ENCODE data around the gene PDLIM4. TPM values are rescaled to one million over a fixed set of nuclear protein-coding genes. Genes with fewer than 3 reads are reported as not detected.

Gene PDLIM4
- total and polyA plus RNA-seq, 2 experiments from 2014 or later: 25.2 to 31.8 TPM

GRCh38 chr5:132239776-132240175 is 17.7 kb upstream of the PDLIM4 start:
- Histone ChIP-seq H3K4me1 (ENCODE audit: insufficient read depth) (no peaks in the 10 kb centered on the region), H3K36me3 (ENCODE audit: insufficient read depth) (no peaks in the 10 kb centered on the region), H3K9me2 (ENCODE audit: insufficient read depth) (no peaks in the 10 kb centered on the region), H3K27ac (ENCODE audit: low read depth) (no peak overlapping the region), H3F3A (replicated peaks; ENCODE audit: low read depth) (no peaks in the 10 kb centered on the region), H3K27me3 (ENCODE audit: insufficient read depth) (no peaks in the 10 kb centered on the region), H3K4me3 (no peak overlapping the region), H4K20me1 (replicated peaks; ENCODE audit: insufficient read depth) (no peaks in the 10 kb centered on the region), H3K4me2 (no peak overlapping the region), H3K79me2 (replicated peaks; ENCODE audit: insufficient read depth) (no peaks in the 10 kb centered on the region), H2AFZ (no peak overlapping the region)
- H3K27ac Mint-ChIP-seq: no peak overlapping the region
- H3K27me3 Mint-ChIP-seq (ENCODE audit: insufficient read depth, low read depth, poor library complexity): peaks cover 10% of the 10 kb centered on the region
- no peak for DNase-seq (ENCODE audit: low spot score)
- H3K9me3 Mint-ChIP-seq: peaks cover 17% of the 10 kb centered on the region
- no peak overlapping the region for H3K4me3 Mint-ChIP-seq
- no peak for TF ChIP-seq STAT1 (IDR thresholded peaks at IDR 0.05; ENCODE audit: unreplicated experiment)
- TF ChIP-seq JUNB (IDR thresholded peaks at IDR 0.05; ENCODE audit: unreplicated experiment): no peak
- no peak for TF ChIP-seq ZNF462 (CRISPR knock-in tag; IDR thresholded peaks at IDR 0.05)
- no peak for TF ChIP-seq ETS1 (IDR thresholded peaks at IDR 0.05)
- no peak for TF ChIP-seq POLR2AphosphoS5 (IDR thresholded peaks at IDR 0.05; ENCODE audit: low read depth)
- no peak for TF ChIP-seq EZH2phosphoT487 (IDR thresholded peaks at IDR 0.05; ENCODE audit: unreplicated experiment)
- no peak for TF ChIP-seq ZNF331 (CRISPR knock-in tag; IDR thresholded peaks at IDR 0.05; ENCODE audit: low read depth)
- no peak for TF ChIP-seq ZNF114 (CRISPR knock-in tag; IDR thresholded peaks at IDR 0.05)
- no peak for TF ChIP-seq EZH2 (IDR thresholded peaks at IDR 0.05; ENCODE audit: low read depth, unreplicated experiment)
- TF ChIP-seq CREB1 (CRISPR knock-in tag; IDR thresholded peaks at IDR 0.05; ENCODE audit: low read depth): no peak
- TF ChIP-seq, protein P1, sequence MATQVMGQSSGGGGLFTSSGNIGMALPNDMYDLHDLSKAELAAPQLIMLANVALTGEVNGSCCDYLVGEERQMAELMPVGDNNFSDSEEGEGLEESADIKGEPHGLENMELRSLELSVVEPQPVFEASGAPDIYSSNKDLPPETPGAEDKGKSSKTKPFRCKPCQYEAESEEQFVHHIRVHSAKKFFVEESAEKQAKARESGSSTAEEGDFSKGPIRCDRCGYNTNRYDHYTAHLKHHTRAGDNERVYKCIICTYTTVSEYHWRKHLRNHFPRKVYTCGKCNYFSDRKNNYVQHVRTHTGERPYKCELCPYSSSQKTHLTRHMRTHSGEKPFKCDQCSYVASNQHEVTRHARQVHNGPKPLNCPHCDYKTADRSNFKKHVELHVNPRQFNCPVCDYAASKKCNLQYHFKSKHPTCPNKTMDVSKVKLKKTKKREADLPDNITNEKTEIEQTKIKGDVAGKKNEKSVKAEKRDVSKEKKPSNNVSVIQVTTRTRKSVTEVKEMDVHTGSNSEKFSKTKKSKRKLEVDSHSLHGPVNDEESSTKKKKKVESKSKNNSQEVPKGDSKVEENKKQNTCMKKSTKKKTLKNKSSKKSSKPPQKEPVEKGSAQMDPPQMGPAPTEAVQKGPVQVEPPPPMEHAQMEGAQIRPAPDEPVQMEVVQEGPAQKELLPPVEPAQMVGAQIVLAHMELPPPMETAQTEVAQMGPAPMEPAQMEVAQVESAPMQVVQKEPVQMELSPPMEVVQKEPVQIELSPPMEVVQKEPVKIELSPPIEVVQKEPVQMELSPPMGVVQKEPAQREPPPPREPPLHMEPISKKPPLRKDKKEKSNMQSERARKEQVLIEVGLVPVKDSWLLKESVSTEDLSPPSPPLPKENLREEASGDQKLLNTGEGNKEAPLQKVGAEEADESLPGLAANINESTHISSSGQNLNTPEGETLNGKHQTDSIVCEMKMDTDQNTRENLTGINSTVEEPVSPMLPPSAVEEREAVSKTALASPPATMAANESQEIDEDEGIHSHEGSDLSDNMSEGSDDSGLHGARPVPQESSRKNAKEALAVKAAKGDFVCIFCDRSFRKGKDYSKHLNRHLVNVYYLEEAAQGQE (IDR thresholded peaks at IDR 0.05; ENCODE audit: unreplicated experiment): no peak
- TF ChIP-seq, protein P2, sequence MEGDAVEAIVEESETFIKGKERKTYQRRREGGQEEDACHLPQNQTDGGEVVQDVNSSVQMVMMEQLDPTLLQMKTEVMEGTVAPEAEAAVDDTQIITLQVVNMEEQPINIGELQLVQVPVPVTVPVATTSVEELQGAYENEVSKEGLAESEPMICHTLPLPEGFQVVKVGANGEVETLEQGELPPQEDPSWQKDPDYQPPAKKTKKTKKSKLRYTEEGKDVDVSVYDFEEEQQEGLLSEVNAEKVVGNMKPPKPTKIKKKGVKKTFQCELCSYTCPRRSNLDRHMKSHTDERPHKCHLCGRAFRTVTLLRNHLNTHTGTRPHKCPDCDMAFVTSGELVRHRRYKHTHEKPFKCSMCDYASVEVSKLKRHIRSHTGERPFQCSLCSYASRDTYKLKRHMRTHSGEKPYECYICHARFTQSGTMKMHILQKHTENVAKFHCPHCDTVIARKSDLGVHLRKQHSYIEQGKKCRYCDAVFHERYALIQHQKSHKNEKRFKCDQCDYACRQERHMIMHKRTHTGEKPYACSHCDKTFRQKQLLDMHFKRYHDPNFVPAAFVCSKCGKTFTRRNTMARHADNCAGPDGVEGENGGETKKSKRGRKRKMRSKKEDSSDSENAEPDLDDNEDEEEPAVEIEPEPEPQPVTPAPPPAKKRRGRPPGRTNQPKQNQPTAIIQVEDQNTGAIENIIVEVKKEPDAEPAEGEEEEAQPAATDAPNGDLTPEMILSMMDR (conservative IDR thresholded peaks at IDR 0.05; ENCODE audit: low read depth in 2 of 2): no peak
- no peak for TF ChIP-seq NANOG (IDR thresholded peaks at IDR 0.05; ENCODE audit: borderline replicate concordance)
- no peaks in the 10 kb centered on the region; the same call in 2 of the 3 replicates for H3K4me1 Mint-ChIP-seq
- H3K36me3 Mint-ChIP-seq (ENCODE audit: low read depth): peaks cover 6% of the 10 kb centered on the region
- no peak for ATAC-seq

All from GM23338 (cell line).